Activated T-helper 2 cell treated with anti-CD3 and anti-CD28 coated beads, Interferon-gamma antibody, Interleukin-2, Interleukin-4, amounts not matched to agents 10 μg/mL and 5 μg/mL and 100 μg/mL, durations not matched to agents 14 hours and 24 hours and 36 hours (primary cell): ENCODE measurements around the gene TMEFF2. TPM values are rescaled to one million over a fixed set of nuclear protein-coding genes. Genes with fewer than 3 reads are reported as not detected.

Experiments used
- DNase-seq: peaks from one replicate; pipeline ENCODE4 v3.0.0; 2021; ENCODE audit warnings: low spot score
- H3K27ac Mint-ChIP-seq: one replicate; pipeline ENCODE4 v1.8.0; 2021; ENCODE audit warnings: mixed read lengths
- H3K27me3 Mint-ChIP-seq: one replicate; pipeline ENCODE4 v1.8.0; 2021; ENCODE audit warnings: low read depth, mixed read lengths
- H3K36me3 Mint-ChIP-seq: one replicate; pipeline ENCODE4 v1.8.0; 2021; ENCODE audit warnings: low read depth, mixed read lengths
- H3K4me1 Mint-ChIP-seq: one replicate; pipeline ENCODE4 v1.8.0; 2021; ENCODE audit warnings: low read depth, mixed read lengths
- H3K4me3 Mint-ChIP-seq: one replicate; pipeline ENCODE4 v1.8.0; 2021; ENCODE audit warnings: low read depth, mild to moderate bottlenecking, moderate library complexity, mixed read lengths
- H3K9me3 Mint-ChIP-seq: one replicate; pipeline ENCODE4 v1.8.0; 2021; ENCODE audit warnings: mixed read lengths
- intact Hi-C: fragments of 100-400 bp; cut with micrococcal nuclease; formaldehyde crosslinking; loops from one replicate; pipeline ENCODE4 v1.15.1; 2023
- total RNA-seq: library from RNA; stranded (reverse); gene quantifications from 2 replicates; pipeline ENCODE4 v1.2.3, GENCODE V29; 2022

The TMEFF2 gene
- total RNA-seq, 1 donor from 2014 or later: not detected

- Mint-ChIP-seq H3K4me1 (no peaks in the 10 kb centered on the region), H3K4me3 (no peak overlapping the region), H3K9me3 (no peaks in the 10 kb centered on the region), H3K27ac (no peak overlapping the region), H3K27me3 (no peaks in the 10 kb centered on the region), H3K36me3 (no peaks in the 10 kb centered on the region)
- no peak for DNase-seq
- intact Hi-C loops: no loop called here
These were observed 274.2 kb downstream of the TMEFF2 start for GRCh38 chr2:191920502-191920901.

DNA sequence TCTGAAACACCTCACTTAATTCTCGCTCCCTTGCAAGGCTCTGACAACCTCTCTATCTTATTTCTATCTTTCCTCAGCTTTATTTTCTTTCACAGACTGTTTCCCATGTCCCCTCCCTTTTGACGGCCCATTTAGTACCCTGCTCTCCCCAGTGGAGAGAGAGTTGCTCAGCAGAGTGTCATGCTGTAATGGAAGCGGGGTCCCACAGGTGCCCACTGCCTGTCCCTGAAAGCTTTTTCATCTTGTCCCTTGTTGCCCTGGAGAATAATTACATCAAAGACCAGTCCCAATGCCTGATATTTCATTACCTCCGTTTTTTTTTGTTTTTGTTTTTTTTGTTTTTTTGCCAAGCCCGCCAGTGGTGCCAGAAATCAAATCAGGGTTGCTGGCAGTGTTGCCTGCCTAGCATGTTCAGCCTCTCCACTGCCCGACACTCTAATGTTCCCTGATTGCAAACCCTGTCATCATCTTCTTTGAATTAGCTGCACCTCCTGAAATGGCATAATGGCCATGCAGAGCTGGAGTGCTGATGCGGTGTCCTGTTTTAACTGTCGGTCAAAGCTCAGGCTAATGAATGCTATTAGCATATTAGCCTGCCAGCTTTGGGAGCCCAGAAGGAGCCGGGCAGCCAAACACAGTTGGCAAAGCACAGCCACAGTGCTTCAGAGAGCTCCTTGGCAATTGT is 276.6 kb downstream of the TMEFF2 start:
- no peak for DNase-seq
- Mint-ChIP-seq H3K9me3 (no peaks in the 10 kb centered on the region), H3K36me3 (no peaks in the 10 kb centered on the region), H3K27me3 (no peaks in the 10 kb centered on the region), H3K27ac (no peak overlapping the region), H3K4me1 (no peaks in the 10 kb centered on the region), H3K4me3 (no peak overlapping the region)
- intact Hi-C loops: no loop called here

DNA sequence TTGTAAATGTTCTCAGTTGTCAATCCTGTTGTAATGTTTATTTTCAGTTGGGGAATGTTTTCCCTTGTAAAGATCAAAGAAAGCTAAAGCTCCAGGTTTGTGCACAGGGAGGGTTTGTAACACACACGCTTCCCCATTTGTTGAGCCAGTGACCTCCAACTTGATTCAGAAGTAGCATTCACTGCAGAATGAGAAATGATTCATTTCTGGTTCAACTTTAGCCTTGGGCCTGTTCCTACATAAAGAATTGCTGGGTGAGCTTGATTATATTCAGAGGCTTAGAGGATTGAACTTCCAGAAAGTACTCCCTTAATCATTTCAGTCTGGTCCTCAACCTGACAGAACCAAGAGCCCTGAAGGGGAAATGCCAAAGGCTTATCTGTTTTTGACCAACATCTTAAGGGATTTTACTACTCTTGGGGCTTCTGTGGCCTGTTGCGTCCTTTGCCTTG is 277.3 kb downstream of the TMEFF2 start:
- no peaks in the 10 kb centered on the region for H3K27me3 Mint-ChIP-seq

DNA sequence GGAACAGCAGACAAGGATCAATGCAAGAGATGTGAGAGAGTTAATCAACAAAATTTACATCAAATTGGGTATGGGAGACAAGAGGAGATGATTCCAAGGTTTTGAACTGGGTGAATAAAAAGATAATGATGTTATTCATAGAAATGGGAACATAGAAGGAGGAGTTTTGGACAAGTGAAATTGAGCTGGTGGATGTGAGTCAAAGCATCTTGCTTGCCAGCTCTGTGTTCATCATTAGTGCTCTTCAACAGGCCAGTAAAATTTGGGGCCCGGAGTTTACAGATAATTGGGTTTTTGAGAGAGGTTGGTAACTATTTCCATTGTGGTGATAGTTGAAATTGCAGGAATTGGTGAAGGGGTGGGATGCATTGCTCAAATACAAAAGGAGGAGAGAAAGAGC is 277.9 kb downstream of the TMEFF2 start:
- H3K4me3 Mint-ChIP-seq: no peak overlapping the region
- H3K36me3 Mint-ChIP-seq: no peaks in the 10 kb centered on the region
- H3K27ac Mint-ChIP-seq: no peak overlapping the region
- intact Hi-C loops: no loop called here
- DNase-seq: no peak
- no peaks in the 10 kb centered on the region for H3K27me3 Mint-ChIP-seq
- no peaks in the 10 kb centered on the region for H3K4me1 Mint-ChIP-seq
- no peaks in the 10 kb centered on the region for H3K9me3 Mint-ChIP-seq

More for the DNA sequence above, 277.3 kb downstream of the TMEFF2 start:
- no peaks in the 10 kb centered on the region for H3K4me1 Mint-ChIP-seq
- H3K27ac Mint-ChIP-seq: no peak overlapping the region
- H3K36me3 Mint-ChIP-seq: no peaks in the 10 kb centered on the region
- intact Hi-C loops: no loop called here
- no peaks in the 10 kb centered on the region for H3K9me3 Mint-ChIP-seq
- no peak for DNase-seq
- no peak overlapping the region for H3K4me3 Mint-ChIP-seq

- H3K27me3 Mint-ChIP-seq: no peaks in the 10 kb centered on the region
- no peaks in the 10 kb centered on the region for H3K36me3 Mint-ChIP-seq
- intact Hi-C loops: no loop called here
These were observed 279.0 kb downstream of the TMEFF2 start for GRCh38 chr2:191915750-191916149.

GRCh38 chr2:191913796-191914195 is 280.9 kb downstream of the TMEFF2 start:
- no peaks in the 10 kb centered on the region for H3K36me3 Mint-ChIP-seq
- DNase-seq: no peak
- no peak overlapping the region for H3K27ac Mint-ChIP-seq
- H3K27me3 Mint-ChIP-seq: no peaks in the 10 kb centered on the region
- peaks cover 2% of the 10 kb centered on the region for H3K4me1 Mint-ChIP-seq
- H3K9me3 Mint-ChIP-seq: no peaks in the 10 kb centered on the region
- no peak overlapping the region for H3K4me3 Mint-ChIP-seq
- intact Hi-C loops: no loop called here

More at GRCh38 chr2:191915750-191916149, 279.0 kb downstream of the TMEFF2 start:
- H3K27ac Mint-ChIP-seq: no peak overlapping the region
- no peak overlapping the region for H3K4me3 Mint-ChIP-seq
- no peak for DNase-seq
- no peaks in the 10 kb centered on the region for H3K4me1 Mint-ChIP-seq
- H3K9me3 Mint-ChIP-seq: no peaks in the 10 kb centered on the region

GRCh38 chr2:191912764-191913163 is 282.0 kb downstream of the TMEFF2 start:
- DNase-seq: no peak
- Mint-ChIP-seq H3K9me3 (no peaks in the 10 kb centered on the region), H3K4me3 (no peak overlapping the region), H3K27me3 (no peaks in the 10 kb centered on the region), H3K4me1 (peaks cover 2% of the 10 kb centered on the region), H3K36me3 (no peaks in the 10 kb centered on the region), H3K27ac (no peak overlapping the region)
- intact Hi-C loops: no loop called here

- H3K4me3 Mint-ChIP-seq: no peak overlapping the region
- H3K36me3 Mint-ChIP-seq: no peaks in the 10 kb centered on the region
- DNase-seq: no peak
- no peak overlapping the region for H3K27ac Mint-ChIP-seq
- peaks cover 2% of the 10 kb centered on the region for H3K4me1 Mint-ChIP-seq
- intact Hi-C loops: no loop called here
- no peaks in the 10 kb centered on the region for H3K27me3 Mint-ChIP-seq
- H3K9me3 Mint-ChIP-seq: no peaks in the 10 kb centered on the region
These were observed 284.2 kb downstream of the TMEFF2 start for GRCh38 chr2:191910518-191910917.

DNA sequence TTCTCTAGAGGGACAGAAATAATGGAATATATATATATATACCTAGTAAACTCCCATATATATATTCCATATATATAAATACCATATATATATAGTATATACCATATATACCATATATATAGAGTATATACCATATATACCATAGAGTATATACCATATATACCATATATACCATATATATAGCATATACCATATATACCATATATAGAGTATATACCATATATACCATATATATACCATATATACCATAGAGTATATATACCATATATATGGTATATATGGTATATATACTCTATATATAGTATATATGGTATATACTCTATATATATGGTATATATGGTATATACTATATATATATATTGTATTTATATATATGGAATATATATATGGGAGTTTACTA is 285.9 kb downstream of the TMEFF2 start:
- Mint-ChIP-seq H3K4me1 (peaks cover 2% of the 10 kb centered on the region), H3K4me3 (no peak overlapping the region), H3K36me3 (no peaks in the 10 kb centered on the region), H3K27me3 (no peaks in the 10 kb centered on the region), H3K9me3 (no peaks in the 10 kb centered on the region), H3K27ac (no peak overlapping the region)
- no peak for DNase-seq
- intact Hi-C loops: no loop called here

DNA sequence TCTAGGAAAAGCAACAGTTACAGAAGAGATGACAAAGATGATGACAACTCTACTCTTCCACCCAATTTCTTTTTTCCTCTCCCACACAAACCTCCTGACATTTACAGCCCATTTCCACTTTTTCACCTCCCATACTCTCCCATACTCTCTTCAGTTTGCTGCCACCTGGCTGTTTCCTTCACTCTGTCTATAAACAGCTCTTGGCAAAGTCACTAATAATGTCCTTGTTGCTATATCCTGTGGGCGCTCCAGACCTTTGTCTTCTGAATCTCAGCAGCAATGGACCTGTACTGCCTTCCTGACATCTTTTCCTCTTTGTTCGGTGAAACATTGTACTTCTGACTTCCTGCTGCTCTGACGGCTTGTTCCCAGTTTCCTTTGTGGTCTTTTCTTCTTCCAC is 287.2 kb downstream of the TMEFF2 start:
- Mint-ChIP-seq H3K36me3 (no peaks in the 10 kb centered on the region), H3K4me3 (no peak overlapping the region), H3K4me1 (peaks cover 2% of the 10 kb centered on the region), H3K27ac (no peak overlapping the region), H3K9me3 (no peaks in the 10 kb centered on the region), H3K27me3 (no peaks in the 10 kb centered on the region)
- intact Hi-C loops: no loop called here
- DNase-seq: no peak

DNA sequence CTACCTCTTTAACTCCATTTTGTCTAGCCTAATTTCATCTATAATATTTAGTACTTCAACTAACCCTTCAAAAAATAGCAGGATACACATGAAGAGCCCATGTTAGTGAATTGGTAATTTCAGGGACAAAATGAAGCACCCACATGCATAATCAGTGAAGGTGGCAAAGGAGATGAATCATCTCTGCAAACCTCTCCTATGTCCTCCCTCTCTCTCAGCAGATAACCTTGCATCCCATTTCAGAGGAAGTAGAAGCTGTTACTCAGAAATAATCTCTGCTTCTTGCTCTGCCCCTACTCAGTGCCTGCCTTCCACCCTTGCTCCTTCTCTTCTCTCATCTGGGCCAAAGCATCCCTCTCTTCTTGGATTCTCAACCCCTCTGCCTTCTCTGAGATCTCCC is 287.6 kb downstream of the TMEFF2 start:
- no peak overlapping the region for H3K4me3 Mint-ChIP-seq
- intact Hi-C loops: no loop called here
- no peaks in the 10 kb centered on the region for H3K9me3 Mint-ChIP-seq
- no peaks in the 10 kb centered on the region for H3K27me3 Mint-ChIP-seq
- no peak for DNase-seq
- peaks cover 2% of the 10 kb centered on the region for H3K4me1 Mint-ChIP-seq
- H3K27ac Mint-ChIP-seq: no peak overlapping the region
- H3K36me3 Mint-ChIP-seq: no peaks in the 10 kb centered on the region

DNA sequence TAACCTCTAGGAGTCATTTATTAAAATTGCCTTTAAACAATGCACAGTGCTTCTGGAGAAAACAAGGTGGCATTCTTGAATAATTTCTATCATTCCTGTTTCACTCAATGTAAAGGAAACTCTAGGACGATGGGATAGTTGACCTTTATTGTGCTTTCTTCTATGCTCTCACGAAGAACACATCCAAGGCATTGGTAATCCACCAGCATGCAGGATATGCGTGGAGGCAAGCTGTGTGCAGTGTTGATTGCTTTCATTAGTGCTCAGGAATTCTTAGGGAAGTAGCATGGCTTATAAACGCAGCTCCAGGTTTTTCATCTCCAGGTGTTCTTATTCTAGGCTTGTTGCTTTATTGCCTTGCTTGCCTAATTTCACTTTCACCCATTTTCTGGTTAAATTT is 289.4 kb downstream of the TMEFF2 start:
- H3K36me3 Mint-ChIP-seq: no peaks in the 10 kb centered on the region
- intact Hi-C loops: no loop called here
- peaks cover under 1% of the 10 kb centered on the region for H3K4me1 Mint-ChIP-seq
- no peak overlapping the region for H3K4me3 Mint-ChIP-seq
- H3K9me3 Mint-ChIP-seq: no peaks in the 10 kb centered on the region
- H3K27ac Mint-ChIP-seq: no peak overlapping the region
- no peak for DNase-seq
- no peaks in the 10 kb centered on the region for H3K27me3 Mint-ChIP-seq

GRCh38 chr2:191901031-191901430 is 293.7 kb downstream of the TMEFF2 start:
- Mint-ChIP-seq H3K4me3 (no peak overlapping the region), H3K4me1 (no peaks in the 10 kb centered on the region), H3K27me3 (no peaks in the 10 kb centered on the region)

DNA sequence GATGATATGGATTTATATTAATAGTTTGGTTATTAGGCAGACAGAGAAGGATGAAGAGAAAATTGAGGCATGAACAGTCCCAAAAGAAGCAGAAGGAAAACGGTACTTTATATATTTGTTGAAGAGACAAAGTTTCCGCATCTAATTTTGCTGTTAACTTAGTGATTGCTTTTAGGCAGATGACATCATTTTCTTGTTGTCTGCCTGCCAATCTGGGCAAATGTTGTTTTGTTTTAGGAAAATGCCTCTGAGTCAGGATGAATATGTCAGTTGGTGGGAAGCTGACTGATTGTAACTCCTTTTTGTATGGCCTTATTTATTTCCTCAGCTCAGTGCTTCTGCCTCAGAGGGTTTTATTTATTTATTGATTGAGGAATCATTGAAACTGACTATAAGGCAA is 295.3 kb downstream of the TMEFF2 start:
- H3K4me3 Mint-ChIP-seq: no peak overlapping the region
- no peak overlapping the region for H3K27ac Mint-ChIP-seq
- H3K4me1 Mint-ChIP-seq: no peaks in the 10 kb centered on the region
- no peaks in the 10 kb centered on the region for H3K36me3 Mint-ChIP-seq
- H3K27me3 Mint-ChIP-seq: no peaks in the 10 kb centered on the region
- intact Hi-C loops: no loop called here
- H3K9me3 Mint-ChIP-seq: no peaks in the 10 kb centered on the region
- no peak for DNase-seq

More at GRCh38 chr2:191901031-191901430, 293.7 kb downstream of the TMEFF2 start:
- H3K27ac Mint-ChIP-seq: no peak overlapping the region
- H3K9me3 Mint-ChIP-seq: no peaks in the 10 kb centered on the region
- no peaks in the 10 kb centered on the region for H3K36me3 Mint-ChIP-seq
- no peak for DNase-seq
- intact Hi-C loops: no loop called here
